Activated effector memory CD4-positive, alpha-beta T cell treated with anti-CD3 and anti-CD28 coated beads, Interleukin-2, amount 50 U/mL, for 16 hours (primary cell): ENCODE data around the gene PPDPF.
"Not testable (repeated sequence)": the region's sequence is repeated elsewhere in the genome, so short reads cannot be mapped to it uniquely, and the experiment has no call there.

Experiments
- DNase-seq: peaks from one replicate; pipeline ENCODE4 v3.0.0-alpha.2; 2020

The PPDPF gene

GRCh38 chr20:63500902-63501817 lies 19.4 kb upstream of the PPDPF start:
- DNase-seq: no peak

- no peak for DNase-seq
Measured at GRCh38 chr20:63501818-63502670, 18.5 kb upstream of the PPDPF start.

DNA sequence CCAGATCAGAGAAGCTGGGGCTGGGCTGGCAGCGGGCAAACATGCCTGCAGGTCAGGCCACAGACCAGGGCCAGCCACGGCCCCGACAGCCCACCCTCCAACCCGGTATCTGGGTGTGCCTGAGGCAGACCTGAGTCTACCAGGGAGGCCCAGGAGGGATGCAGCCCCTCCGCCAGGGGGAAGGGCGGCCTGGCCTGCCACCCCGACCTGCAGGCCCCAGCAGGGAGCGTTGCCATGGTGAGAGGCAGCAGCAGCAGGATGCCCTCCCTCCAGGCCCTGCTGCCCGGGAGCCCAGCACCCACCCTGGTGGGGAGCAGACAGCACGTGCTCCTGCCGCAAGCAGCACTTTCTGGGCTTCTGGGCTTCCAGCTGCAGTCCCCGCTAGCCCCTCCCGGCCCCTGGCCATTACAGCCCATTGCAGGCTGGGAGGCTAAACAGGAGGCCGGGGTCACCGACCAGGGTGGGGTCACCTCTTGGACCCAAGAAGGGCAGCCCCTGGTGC lies 17.8 kb upstream of the PPDPF start:
- DNase-seq: no peak

- DNase-seq: no peak
Measured at GRCh38 chr20:63503524-63503923, 17.0 kb upstream of the PPDPF start.

DNA sequence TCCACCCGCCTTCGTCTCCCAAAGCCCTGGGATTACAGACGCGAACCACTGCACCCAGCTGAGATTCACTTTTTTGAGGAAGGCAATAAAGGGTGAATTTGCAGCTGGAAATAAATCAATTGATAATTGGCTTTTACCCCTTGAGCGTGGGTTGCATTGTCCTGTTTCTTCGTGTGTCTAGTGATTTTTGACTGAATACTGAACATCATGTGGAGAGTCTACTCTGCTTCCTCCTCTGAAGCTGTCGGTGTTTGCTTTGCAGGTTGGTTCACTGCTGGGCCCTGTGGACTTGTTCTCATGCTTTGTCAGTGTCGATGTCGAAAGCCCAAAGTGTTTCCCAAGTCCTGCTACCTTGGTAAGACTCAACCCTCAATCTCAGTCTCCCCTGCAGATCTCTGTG lies 15.9 kb upstream of the PPDPF start:
- no peak for DNase-seq

GRCh38 chr20:63505281-63505680 lies 15.3 kb upstream of the PPDPF start:
- no peak for DNase-seq

GRCh38 chr20:63505723-63506122 lies 14.8 kb upstream of the PPDPF start:
- no peak for DNase-seq

DNA sequence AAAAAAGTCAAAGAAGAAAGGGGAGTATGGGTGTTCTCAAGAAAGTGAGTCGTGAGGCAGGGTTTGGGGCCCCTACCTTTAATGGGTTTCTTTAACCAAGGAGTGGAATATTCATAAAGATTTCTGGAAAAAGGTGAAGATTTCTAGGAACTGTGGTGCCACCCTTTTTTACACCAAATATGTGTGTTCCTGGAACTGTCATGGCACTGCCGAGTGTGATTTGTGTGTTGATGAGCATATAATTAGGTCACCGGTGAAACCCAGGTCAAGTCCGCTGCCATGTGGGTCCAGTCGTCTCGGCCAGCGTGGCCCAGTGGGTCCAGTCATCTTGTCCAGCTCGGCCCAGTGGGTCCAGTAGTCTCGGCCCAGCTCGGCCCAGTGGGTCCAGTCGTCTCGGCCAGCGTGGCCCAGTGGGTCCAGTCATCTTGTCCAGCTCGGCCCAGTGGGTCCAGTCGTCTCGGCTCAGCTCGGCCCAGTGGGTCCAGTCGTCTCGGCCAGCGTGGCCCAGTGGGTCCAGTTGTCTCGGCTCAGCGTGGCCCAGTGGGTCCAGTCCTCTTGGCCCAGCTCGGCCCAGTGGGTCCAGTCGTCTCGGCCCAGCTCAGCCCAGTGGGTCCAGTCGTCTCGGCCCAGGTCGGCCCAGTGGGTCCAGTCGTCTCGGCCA lies 13.4 kb upstream of the PPDPF start:
- no peak for DNase-seq

DNA sequence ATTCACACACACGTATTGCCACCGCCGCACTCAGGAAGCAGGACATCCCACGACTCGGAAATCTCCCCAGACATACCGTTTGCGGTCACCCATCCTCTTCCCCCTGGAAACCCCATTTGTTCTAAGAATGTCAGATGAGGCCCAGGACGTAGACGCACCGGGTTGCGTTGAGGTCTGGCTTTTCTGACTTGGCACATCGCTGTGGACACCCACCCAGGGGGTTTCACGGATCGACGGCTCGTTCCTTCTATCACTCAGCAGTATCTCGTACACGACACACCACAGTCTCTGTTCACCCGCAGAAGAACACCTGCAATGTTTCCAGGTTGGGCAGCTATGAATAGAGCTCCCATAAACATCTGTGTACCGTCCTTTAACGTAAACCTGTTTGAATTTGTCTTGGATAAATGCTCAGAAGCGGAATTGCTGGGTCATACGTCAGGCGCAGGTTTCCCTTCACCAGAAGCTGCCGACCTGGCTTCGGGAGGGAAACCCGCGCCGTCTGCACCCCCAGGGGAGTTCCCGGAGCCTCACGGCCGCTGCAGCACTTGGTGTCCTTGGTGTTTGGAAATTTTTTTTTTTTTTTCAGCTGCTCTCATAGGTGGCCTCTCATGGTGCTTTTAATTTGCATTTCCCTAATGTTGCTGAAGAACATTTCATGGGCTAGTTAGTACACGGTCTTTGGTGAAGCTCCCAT lies 12.3 kb upstream of the PPDPF start:
- DNase-seq: no peak

DNA sequence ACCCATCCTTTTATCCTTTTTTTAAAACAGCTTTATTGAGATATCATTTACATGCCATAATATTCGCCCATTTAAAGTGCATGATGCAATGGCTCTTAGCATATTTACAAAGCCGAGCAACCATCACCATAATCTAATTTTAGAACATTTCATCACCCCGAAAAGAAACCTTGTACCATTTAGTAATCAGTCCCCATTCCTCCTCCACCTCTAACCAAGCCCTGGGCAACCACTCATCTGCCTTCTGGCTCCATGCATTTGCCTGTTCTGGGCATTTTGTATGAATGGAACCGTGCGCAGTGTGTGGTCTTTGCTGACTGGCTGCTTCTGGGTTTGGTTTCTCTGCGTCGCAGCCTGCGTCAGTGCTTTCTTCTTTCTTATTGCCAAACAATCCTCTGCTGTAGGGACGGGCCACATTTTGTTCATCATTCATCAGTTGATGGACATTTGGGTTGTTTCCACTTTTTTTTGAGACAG lies 11.4 kb upstream of the PPDPF start:
- no peak for DNase-seq

GRCh38 chr20:63513207-63513606 lies 7.4 kb upstream of the PPDPF start:
- no peak for DNase-seq

DNA sequence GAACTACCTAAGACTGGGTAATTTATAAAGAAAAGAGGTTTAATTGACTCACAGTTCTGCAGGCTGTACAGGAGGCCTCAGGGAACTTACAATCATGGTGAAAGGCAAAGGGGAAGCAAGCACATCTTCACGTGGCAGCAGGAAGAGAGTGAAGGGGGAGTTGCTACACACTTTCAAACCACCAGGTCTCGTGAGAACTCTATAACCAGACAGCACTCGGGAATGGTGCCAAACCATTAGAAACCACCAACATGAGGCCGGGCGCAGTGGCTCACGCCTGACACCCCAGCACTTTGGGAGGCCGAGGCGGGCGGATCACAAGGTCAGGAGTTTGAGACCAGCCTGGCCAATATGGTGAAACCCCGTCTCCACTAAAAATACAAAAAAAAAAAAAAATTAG lies 6.0 kb upstream of the PPDPF start:
- DNase-seq: not testable (repeated sequence)

DNA sequence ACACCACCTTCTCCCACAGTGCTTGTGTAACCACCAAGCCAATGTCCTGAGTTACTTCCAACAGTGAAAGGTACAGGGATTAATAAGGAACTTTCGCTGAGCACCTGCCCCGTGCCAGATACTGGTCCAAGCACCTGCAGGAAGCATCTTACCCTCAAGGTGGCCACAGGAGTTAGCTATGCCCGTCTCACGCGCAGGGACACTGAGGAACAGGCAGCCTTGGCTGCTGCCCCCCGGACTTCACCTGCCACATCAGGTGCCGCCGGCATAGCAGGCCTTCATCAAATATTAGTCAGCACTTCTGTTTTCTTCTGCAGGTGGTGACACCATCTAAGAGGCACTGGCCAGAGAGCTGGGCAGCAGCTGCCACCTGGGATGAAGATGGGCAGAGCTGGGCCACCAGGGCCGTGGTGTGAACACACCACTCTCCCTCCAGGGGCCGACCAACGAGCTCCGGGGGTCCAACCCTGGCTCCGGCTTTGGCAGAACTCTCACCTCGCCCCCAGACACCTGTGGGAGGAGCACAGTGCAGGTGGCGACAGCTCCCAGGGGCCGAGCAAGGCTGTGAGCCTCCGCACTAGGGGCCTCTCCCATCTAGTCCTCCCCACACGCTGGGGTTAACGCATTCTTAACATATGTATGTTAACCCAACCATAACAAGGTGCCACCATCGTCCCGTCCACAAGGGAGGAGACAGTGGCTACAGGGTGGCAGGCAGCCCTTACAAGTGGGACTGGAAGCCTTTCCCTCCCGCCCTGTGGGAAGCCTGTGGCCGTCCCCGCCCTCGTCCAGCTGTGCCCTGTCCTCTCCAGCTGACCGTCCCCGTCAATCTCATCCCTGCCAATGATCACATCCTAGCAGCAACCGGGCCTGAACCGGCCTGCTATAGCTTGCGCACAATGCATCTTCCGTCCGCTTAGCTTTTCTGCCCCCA lies 2.9 kb upstream of the PPDPF start:
- DNase-seq: no peak

DNA sequence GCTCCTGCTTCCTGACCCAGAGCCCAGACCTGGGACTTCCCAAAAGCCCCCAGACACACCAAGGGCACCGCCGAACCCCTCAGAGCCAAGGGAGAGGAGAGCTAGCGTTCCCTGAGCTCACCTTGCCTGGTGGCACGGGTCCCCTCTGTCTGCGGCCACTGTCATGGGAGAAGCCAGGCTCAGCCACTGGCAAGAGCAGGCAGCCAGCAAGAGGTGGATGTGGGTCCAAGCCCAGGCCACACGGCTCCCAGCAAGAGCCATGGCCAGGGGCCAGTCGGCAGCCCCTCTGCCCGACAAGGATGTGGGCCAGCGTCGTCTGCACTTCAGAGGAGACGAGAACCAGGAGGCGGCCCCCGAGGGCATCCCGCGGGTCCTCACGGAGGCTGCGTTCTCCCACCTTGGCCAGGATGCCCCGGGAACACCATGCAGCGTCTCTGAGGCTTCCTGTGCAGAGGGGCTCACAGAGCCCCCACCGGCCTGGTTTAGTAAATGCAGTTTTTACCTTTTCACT lies 2.2 kb upstream of the PPDPF start:
- no peak for DNase-seq

GRCh38 chr20:63518946-63519667 lies 1.5 kb upstream of the PPDPF start:
- no peak for DNase-seq

- peak; percentile 90 for DNase-seq
Measured at GRCh38 chr20:63519668-63520503, 679 bp upstream of the PPDPF start.

- DNase-seq: peak; percentile 90
Measured at GRCh38 chr20:63520934-63521601, 503 bp downstream of the PPDPF start.

DNA sequence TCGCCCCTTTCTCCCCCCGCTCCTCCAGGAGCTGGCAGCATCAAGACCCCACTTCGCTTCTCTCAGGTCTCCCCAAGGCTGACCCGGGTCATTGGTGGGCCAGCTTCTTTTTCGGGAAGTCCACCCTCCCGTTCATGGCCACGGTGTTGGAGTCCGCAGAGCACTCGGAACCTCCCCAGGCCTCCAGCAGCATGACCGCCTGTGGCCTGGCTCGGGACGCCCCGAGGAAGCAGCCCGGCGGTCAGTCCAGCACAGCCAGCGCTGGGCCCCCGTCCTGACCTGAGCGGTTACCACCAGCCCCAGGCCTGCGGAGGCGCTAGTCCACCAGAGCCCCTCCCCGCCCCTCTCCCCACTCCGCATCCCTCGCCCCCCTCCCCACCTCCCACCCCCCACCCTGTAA lies 1.0 kb downstream of the PPDPF start:
- DNase-seq: no peak
